ENCODE data around the gene UBE2C.
A peak's percentile ranks its signal among the peaks of the same experiment; 100 is the strongest.
"Not testable (repeated sequence)": the region's sequence is repeated elsewhere in the genome, so short reads cannot be mapped to it uniquely, and the experiment has no call there.

Gene UBE2C

GRCh38 chr20:45798935-45799642 is 13.4 kb upstream of the UBE2C start:
- DNase-seq: no peak

- no peak for DNase-seq
These were observed 10.6 kb upstream of the UBE2C start for GRCh38 chr20:45801851-45802250.

DNA sequence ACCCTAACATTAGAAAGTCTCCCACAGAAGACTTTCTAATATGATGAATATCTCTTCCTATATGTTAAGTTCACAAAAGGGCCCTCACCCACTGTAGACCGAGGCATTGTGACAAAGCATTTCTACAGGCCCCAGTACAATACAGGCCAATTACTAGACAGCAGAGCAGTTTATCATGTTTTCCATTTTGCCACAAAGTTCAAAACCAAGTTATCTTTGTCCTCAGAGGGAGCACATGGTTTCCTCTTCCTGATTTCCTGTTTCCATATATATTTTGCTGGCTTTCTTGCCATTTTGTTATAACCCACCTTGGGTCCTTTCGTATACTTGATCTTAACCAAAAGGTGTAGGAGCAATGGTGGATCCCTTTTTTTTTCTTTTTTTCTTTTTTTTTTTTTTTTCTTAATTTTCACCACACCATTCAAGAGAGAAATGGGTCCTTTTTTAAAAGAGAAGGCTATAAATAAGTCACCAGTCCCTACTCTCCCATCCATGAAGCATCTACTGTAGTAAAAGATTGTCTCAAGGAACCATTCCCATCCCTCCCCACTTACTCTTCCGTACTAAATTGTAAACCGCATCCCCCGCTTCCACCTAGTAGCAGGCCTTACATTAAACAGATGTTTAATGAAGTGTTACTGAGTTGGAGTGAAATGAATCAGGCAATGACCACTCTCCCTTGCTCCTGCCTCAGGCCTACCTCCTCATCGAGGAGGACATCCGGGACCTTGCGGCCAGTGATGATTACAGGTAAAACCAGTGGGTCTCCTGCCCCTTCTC is 2.1 kb upstream of the UBE2C start:
- DNase-seq: no peak

DNA sequence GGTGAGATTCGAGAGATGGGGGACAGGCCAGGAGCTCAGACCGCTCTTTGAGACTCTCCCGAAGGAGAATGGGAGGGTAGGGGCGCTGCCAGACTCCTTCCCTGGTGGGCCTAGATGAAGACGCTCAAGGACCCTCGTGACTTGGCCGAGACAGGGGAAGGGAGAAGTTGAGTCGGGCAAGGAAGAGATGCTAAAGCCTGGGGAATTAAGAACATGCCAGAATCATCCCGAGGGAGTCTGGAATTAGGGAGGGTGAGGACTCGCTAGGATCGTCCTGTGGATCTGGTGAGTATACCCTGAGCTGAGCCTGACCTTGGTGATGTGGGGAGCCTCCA is 529 bp downstream of the UBE2C start:
- DNase-seq: no peak

- DNase-seq: no peak
These were observed 1.0 kb downstream of the UBE2C start for GRCh38 chr20:45813489-45813888.

GRCh38 chr20:45814314-45814713 is 1.9 kb downstream of the UBE2C start:
- DNase-seq: no peak

GRCh38 chr20:45816951-45817350 is 4.5 kb downstream of the UBE2C start:
- DNase-seq: no peak

- no peak for DNase-seq
These were observed 5.1 kb downstream of the UBE2C start for GRCh38 chr20:45817376-45818194.

GRCh38 chr20:45818239-45818638 is 5.8 kb downstream of the UBE2C start:
- no peak for DNase-seq

DNA sequence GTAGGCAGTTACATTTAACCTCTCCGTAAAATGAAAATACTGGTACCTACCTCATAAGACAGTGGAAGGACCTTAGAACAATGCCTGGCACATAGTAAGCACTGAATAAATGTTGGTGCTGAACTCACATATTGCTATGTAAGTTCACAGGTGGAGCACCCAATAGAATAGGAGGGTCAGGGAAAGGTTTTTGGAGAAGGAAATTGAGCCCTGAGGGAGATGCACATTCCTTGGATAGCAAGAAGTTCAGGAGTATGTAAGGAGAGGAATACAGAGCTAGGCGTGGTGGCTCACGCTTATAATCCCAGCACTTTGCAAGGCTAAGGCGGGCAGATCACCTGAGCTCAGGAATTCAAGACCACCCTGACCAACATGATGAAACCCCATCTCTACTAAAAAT is 7.0 kb downstream of the UBE2C start:
- DNase-seq: no peak

- DNase-seq: no peak
These were observed 9.5 kb downstream of the UBE2C start for GRCh38 chr20:45821947-45822346.

DNA sequence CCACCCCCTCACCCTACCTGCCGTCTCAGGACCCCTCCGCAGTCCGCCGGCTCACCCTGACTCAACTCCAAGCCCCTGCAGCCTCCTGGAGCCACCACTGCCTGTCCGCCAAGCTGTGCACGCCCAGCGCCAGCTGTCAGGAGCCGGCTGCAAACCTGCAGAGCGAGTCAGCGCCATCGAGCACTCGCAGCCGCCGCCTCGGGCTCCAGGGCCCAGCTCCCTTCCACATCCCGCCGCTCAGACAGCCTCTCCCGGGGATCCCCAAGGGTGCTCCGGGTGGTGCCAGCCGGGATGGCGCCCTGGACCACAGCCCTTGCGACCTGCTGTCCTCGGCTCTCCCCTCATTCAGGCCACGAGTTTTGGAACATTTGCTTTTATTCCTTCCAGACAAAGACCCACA is 10.4 kb downstream of the UBE2C start:
- DNase-seq: no peak

- DNase-seq: no peak
These were observed 11.7 kb downstream of the UBE2C start for GRCh38 chr20:45823949-45824835.

GRCh38 chr20:45826381-45827019 is 14.1 kb downstream of the UBE2C start:
- no peak for DNase-seq

DNA sequence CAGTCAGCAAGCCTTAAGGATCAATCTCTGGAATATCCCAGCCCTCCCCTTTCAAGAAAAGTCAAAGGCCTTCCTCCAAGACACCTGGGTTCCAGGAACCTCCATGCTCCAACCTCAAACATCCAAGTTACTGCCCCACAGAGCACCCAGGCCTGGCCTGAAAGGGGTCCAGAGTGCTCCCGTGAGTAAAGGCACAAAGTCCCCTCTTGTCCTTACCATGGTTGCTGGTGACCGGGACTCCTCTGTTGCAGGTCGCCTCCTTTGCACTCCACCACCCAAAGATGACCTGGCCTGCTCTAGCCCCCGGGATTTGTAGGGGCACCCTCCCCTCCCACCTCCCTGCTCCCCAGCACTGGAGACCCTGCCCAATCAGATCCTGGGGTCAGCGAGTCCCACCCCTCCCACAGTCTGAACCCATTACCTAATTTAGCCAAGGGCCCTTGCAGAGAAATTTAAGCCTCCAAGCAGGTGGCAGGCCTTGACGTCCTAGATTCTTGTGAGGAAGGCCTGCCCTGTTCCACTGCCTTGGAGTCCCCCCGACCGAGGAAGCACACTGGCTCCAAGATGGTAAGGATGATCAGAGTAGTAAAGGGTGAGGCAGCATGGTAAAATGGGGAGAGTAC is 14.7 kb downstream of the UBE2C start, which contains the start of gene TNNC2:
Gene TNNC2, minus strand, starts transcription at position 283 of the 623 bp plus-strand sequence. Its CDS starts 64 bp downstream, at position 219.
- no peak for DNase-seq

- DNase-seq: no peak
These were observed 15.3 kb downstream of the UBE2C start for GRCh38 chr20:45827712-45828111.

DNA sequence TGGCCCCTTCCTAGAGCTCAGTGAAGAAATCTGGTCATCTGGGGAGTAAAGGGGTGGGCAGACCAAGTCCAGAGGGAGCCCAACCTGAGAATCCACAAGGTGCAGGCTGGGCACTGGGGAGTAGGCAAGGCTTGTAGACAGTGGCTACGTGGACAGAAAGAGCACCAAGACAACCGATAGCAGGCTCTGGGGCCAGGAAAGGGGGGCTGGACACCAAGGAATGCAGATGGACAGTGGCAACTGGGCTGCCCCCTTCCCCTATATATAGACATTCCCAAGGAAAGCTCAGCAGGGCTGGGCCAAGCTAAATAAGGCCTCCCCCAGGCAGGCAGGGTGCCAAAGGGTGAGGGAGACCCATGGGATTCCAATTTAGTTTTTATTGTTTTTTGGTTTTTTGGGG is 16.1 kb downstream of the UBE2C start:
- DNase-seq: no peak

DNA sequence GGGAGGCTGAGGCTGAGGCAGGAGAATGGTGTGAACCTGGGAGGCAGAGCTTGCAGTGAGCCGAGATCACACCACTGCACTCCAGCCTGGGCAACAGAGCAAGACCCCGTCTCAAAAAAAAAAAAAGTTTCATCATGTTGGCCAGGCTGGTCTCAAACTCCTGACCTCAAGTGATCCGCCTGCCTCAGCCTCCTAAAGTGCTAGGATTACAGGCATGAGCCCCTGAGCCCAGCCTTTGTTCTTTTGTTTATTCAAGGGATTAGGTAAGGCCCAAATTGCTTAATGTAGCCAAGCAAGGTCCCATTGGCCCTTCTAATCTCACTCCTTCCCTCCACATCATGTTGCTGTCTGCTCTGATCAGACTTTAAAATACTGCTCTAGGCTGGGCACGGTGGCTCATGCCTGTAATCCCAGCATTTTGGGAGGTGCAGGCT is 17.2 kb downstream of the UBE2C start:
- DNase-seq: not testable (repeated sequence)

GRCh38 chr20:45832619-45833018 is 20.2 kb downstream of the UBE2C start:
- DNase-seq: no peak

DNA sequence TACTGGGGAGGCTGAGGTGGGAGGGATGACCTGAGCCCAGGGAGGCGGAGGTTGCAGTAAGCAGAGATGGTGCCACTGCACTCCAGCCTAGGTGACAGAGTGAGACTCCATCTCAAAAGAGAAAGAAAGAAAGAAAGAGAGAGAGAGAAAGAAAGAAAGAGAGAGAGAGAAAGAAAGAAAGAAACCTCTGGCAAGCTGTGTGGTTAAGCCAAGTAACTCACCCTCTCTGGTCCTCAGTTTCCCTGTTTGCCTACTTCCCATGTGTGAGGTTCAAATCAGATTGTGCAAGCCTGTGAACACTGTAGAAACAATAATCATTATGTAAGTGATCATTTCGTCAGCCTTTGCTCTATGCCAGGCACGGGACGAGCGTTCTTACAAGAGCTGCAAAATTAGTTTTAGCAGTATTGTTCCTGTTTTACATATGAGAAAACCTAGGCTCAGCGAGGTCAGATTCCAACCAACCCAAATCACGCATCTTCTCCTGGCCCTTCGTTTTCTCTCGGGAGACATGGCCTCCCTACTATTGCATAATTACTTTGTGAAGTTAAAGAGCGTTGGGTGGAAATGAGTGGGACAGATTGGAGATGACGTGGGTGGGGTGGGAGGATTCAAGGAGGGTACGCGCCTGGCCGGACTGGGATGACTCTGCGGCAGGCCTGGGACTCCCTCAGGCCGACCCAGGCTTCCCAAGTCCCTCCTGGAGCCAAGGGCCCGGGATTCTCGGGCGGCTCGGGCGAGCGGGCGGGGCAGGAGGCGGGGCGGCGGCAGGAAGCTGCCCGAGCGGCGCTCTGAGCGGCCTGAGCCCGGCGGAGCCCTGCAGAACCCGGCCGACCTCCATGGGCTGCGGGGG is 20.8 kb downstream of the UBE2C start, which contains the start of gene SNX21:
Gene SNX21, plus strand, starts transcription at position 770 of the 853 bp plus-strand sequence. CDS start 121 bp downstream, outside the sequence.
- DNase-seq: peak; percentile 81
